ENCODE data around the gene DYRK3. TPM values are rescaled to one million over a fixed set of nuclear protein-coding genes. Genes with fewer than 3 reads are reported as not detected.

The DYRK3 gene
- polyA plus RNA-seq, 1 donor (not counting 4 experiments of a cell fraction or from before 2014, with no cell fraction given) = 15.0 TPM

DNA sequence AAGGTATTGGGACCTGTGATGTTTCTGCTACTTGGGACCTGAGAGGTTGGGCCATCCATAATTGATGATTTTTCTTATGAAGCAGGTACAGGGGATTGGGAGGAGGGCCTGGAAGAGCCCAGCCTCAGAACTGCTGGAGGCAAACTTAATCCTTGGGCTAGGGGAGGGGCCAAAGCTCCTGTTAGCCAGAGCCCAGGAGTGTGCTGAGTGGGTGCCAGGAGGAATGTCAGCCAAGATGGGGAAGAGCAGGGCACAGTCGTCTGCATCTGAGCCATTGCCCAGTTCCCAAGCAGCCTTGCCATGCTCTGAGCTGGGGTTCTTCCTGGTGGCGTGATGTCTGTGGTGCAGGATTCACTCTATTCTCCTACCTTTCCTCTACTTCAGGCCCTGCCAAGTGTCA, 55.2 kb downstream of the DYRK3 start:
- DNase-seq (ENCODE audit: low read depth, low spot score) (no peak), FAIRE-seq (no peak)
- no peak overlapping the region for H3K9ac ChIP-seq (ENCODE audit: control insufficient read depth, extremely low read depth, insufficient read depth, low read length)
- H4K20me1 ChIP-seq (ENCODE audit: control insufficient read depth, extremely low read depth, insufficient read depth, low read length) = peaks cover 61% of the 10 kb centered on the region
- H3K9me3 ChIP-seq (ENCODE audit: control insufficient read depth, low read depth, low read length) = no peaks in the 10 kb centered on the region
- H3K27ac ChIP-seq (ENCODE audit: control insufficient read depth, insufficient read depth, low read length) = no peak overlapping the region
- no peak for TF ChIP-seq CTCF (optimal IDR thresholded peaks at IDR 0.05 in 1 of 3, IDR thresholded peaks at IDR 0.05 in 1 of 3, conservative IDR thresholded peaks at IDR 0.05 in 1 of 3; ENCODE audit: extremely low read depth in 1 of 3, insufficient read depth in 2 of 3, low read length in 3 of 3)
- no peak for TF ChIP-seq EZH2 (IDR thresholded peaks at IDR 0.05; ENCODE audit: low read length)
- peaks cover 8 to 9% of the 10 kb centered on the region in 2 experiments for H3K36me3 ChIP-seq (ENCODE audit: control insufficient read depth in 2 of 2, extremely low read depth in 1 of 2, insufficient read depth in 2 of 2, low read length in 2 of 2)
- H3K9me1 ChIP-seq (ENCODE audit: control insufficient read depth, extremely low read depth, insufficient read depth, low read length) = peaks cover 13% of the 10 kb centered on the region
- dilution Hi-C loops (cut with MboI; ENCODE audit: extremely low pct_ligation_motif_present, low sequenced_read_pairs) = no loop called here
- H3K4me3 ChIP-seq (ENCODE audit: control insufficient read depth in 2 of 3, extremely low read depth in 1 of 3, insufficient read depth in 2 of 3, low read depth in 1 of 3, low read length in 3 of 3) = no peak overlapping the region
- H3K4me2 ChIP-seq (ENCODE audit: control insufficient read depth, extremely low read depth, insufficient read depth, low read depth, low read length) = no peak overlapping the region
- H2AFZ ChIP-seq (ENCODE audit: control insufficient read depth, low read length) = no peak overlapping the region
- H3K4me1 ChIP-seq (ENCODE audit: control insufficient read depth, extremely low read depth, insufficient read depth, low read length) = peaks cover 29% of the 10 kb centered on the region
- H3K27me3 ChIP-seq (ENCODE audit: control insufficient read depth, extremely low read depth, insufficient read depth, low read length) = no peaks in the 10 kb centered on the region
- peaks cover 99% of the 10 kb centered on the region for H3K79me2 ChIP-seq (ENCODE audit: control insufficient read depth, insufficient read depth, low read length)

DNA sequence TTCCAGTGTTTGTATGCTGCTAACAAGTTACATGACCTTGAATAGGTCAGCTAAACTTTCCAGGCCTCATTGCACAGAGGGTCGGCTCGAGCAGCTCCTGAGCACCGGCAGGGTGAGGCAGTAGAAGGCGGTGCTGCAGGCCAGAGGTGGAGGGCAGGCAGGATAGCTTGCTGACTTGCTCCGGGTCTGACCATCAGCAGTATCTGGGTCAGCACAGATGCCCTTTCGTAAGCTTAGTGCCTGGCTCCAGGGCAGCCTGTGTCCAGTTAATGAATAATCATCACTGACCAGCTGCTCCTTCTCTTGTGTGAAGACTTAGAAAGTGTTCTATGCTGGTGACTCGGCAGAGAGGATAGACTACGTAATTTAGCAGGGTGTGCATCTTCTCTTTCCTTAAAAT, 56.3 kb downstream of the DYRK3 start:
- H2AFZ ChIP-seq (ENCODE audit: control insufficient read depth, low read length) = no peak overlapping the region
- H3K79me2 ChIP-seq (ENCODE audit: control insufficient read depth, insufficient read depth, low read length) = peaks cover 99% of the 10 kb centered on the region
- peaks cover 58% of the 10 kb centered on the region for H4K20me1 ChIP-seq (ENCODE audit: control insufficient read depth, extremely low read depth, insufficient read depth, low read length)
- H3K27ac ChIP-seq (ENCODE audit: control insufficient read depth, insufficient read depth, low read length) = no peak overlapping the region
- peaks cover 9% of the 10 kb centered on the region in 2 experiments for H3K36me3 ChIP-seq (ENCODE audit: control insufficient read depth in 2 of 2, extremely low read depth in 1 of 2, insufficient read depth in 2 of 2, low read length in 2 of 2)
- no peak for FAIRE-seq
- TF ChIP-seq EZH2 (IDR thresholded peaks at IDR 0.05; ENCODE audit: low read length) (no peak), CTCF (optimal IDR thresholded peaks at IDR 0.05 in 1 of 3, IDR thresholded peaks at IDR 0.05 in 1 of 3, conservative IDR thresholded peaks at IDR 0.05 in 1 of 3; ENCODE audit: extremely low read depth in 1 of 3, insufficient read depth in 2 of 3, low read length in 3 of 3) (no peak)
- no peak for DNase-seq (ENCODE audit: low read depth, low spot score)
- no peak overlapping the region for H3K9ac ChIP-seq (ENCODE audit: control insufficient read depth, extremely low read depth, insufficient read depth, low read length)
- H3K4me3 ChIP-seq (ENCODE audit: control insufficient read depth in 2 of 3, extremely low read depth in 1 of 3, insufficient read depth in 2 of 3, low read depth in 1 of 3, low read length in 3 of 3) = no peak overlapping the region
- peaks cover 13% of the 10 kb centered on the region for H3K9me1 ChIP-seq (ENCODE audit: control insufficient read depth, extremely low read depth, insufficient read depth, low read length)
- H3K4me1 ChIP-seq (ENCODE audit: control insufficient read depth, extremely low read depth, insufficient read depth, low read length) = peaks cover 26% of the 10 kb centered on the region
- H3K9me3 ChIP-seq (ENCODE audit: control insufficient read depth, low read depth, low read length) = no peaks in the 10 kb centered on the region
- dilution Hi-C loops (cut with MboI; ENCODE audit: extremely low pct_ligation_motif_present, low sequenced_read_pairs) = no loop called here
- H3K4me2 ChIP-seq (ENCODE audit: control insufficient read depth, extremely low read depth, insufficient read depth, low read depth, low read length) = no peak overlapping the region
- no peaks in the 10 kb centered on the region for H3K27me3 ChIP-seq (ENCODE audit: control insufficient read depth, extremely low read depth, insufficient read depth, low read length)

All from keratinocyte (primary cell).